SK-N-SH (cell line): Measurements from ENCODE around the gene TNFRSF19. TPM values are rescaled to one million over a fixed set of nuclear protein-coding genes. Genes with fewer than 3 reads are reported as not detected.

Experiments used
- CTCF ChIA-PET: fragments of 300-600, 350-600 bp; formaldehyde crosslinking; extraction: SDS; loops from one replicate; lab custom pipeline; 2021; lab: Yijun Ruan, JAX
- POLR2A ChIA-PET: fragments of 350-600 bp; sonication (Branson Sonifier 250); formaldehyde crosslinking; extraction: SDS; loops from one replicate; lab custom pipeline; 2020; ENCODE audit warnings: antibody characterized with exemption, inconsistent platforms; lab: Yijun Ruan, JAX
- DNase-seq: peaks from one replicate; pipeline ENCODE4 v3.0.0; 2012
- H2AFZ ChIP-seq: fragments of 200-600 bp; sonication (generic); 2 replicates; pipeline ENCODE4 v1.8.1; 2016; ENCODE audit warnings: antibody characterized with exemption, mild to moderate bottlenecking, low read depth
- H3F3A ChIP-seq: fragments of 200-600 bp; sonication (generic); replicated peaks from 2 replicates; pipeline ENCODE3; 2016; ENCODE audit warnings: antibody characterized with exemption, mild to moderate bottlenecking; ENCODE audit not compliant: insufficient read depth
- H3K27ac ChIP-seq, 2 experiments: fragments of 200-500 bp in 1 of 2; fragments of 200-600 bp in 1 of 2; sonication (Bioruptor generic) in 1 of 2; sonication (generic), shearing (Covaris generic) in 1 of 2; 2 replicates each; pipeline versions ENCODE4 v1.5.1 to v1.6.1; 2014 to 2016; ENCODE audit warnings: low read depth in 2 of 2, inconsistent platforms in 1 of 2, low read length in 1 of 2, mild to moderate bottlenecking in 1 of 2, mixed read lengths in 1 of 2
- H3K27me3 ChIP-seq: fragments of 200-600 bp; sonication (generic), shearing (Covaris generic); 2 replicates; pipeline ENCODE4 v1.6.1; 2016; ENCODE audit warnings: mixed run types; ENCODE audit not compliant: insufficient read depth
- H3K36me3 ChIP-seq, 2 experiments: fragments of 200-500 bp in 1 of 2; fragments of 200-600 bp in 1 of 2; sonication (Bioruptor generic) in 1 of 2; sonication (generic) in 1 of 2; replicated peaks in 1 of 2; 2 replicates each; pipeline versions ENCODE3 to v1.5.1; 2014 to 2016; ENCODE audit warnings: low read length in 1 of 2, mild to moderate bottlenecking in 1 of 2; ENCODE audit not compliant: insufficient read depth in 2 of 2, control insufficient read depth in 1 of 2
- H3K4me1 ChIP-seq, 2 experiments: fragments of 200-500 bp in 1 of 2; fragments of 200-600 bp in 1 of 2; sonication (Bioruptor generic) in 1 of 2; sonication (generic), shearing (Covaris generic) in 1 of 2; 2 replicates each; pipeline versions ENCODE4 v1.5.1 to v1.6.1; 2014 to 2016; ENCODE audit warnings: low read depth in 1 of 2, low read length in 1 of 2, mixed run types in 1 of 2; ENCODE audit not compliant: insufficient read depth in 2 of 2, control insufficient read depth in 1 of 2
- H3K4me2 ChIP-seq: fragments of 200-600 bp; sonication (generic), shearing (Covaris generic); 2 replicates; pipeline ENCODE4 v1.6.1; 2017; ENCODE audit warnings: mixed run types
- H3K4me3 ChIP-seq, 2 experiments: fragments of 200-500 bp in 1 of 2; fragments of 200-600 bp in 1 of 2; sonication (Bioruptor generic) in 1 of 2; sonication (generic), shearing (Covaris generic) in 1 of 2; 2 replicates each; pipeline versions ENCODE4 v1.5.1 to v1.8.1; 2014 to 2016; ENCODE audit warnings: low read depth in 2 of 2, inconsistent platforms in 1 of 2, low read length in 1 of 2, mild to moderate bottlenecking in 1 of 2, mixed read lengths in 1 of 2, moderate library complexity in 1 of 2
- H3K79me2 ChIP-seq: fragments of 200-600 bp; sonication (generic); 2 replicates; pipeline ENCODE4 v1.8.1; 2017; ENCODE audit warnings: mild to moderate bottlenecking; ENCODE audit not compliant: insufficient read depth
- H3K9ac ChIP-seq: fragments of 200-600 bp; sonication (generic); 2 replicates; pipeline ENCODE4 v1.6.1; 2017; ENCODE audit warnings: mixed run types
- H3K9me2 ChIP-seq: fragments of 200-600 bp; sonication (generic); 2 replicates; pipeline ENCODE4 v1.6.1; 2017; ENCODE audit warnings: mixed run types
- H3K9me3 ChIP-seq: fragments of 200-600 bp; sonication (generic); 2 replicates; pipeline ENCODE4 v1.6.1; 2017; ENCODE audit warnings: mixed run types, mild to moderate bottlenecking, moderate library complexity
- H4K20me1 ChIP-seq: fragments of 200-600 bp; sonication (generic); 2 replicates; pipeline ENCODE4 v1.6.1; 2017; ENCODE audit warnings: mild to moderate bottlenecking, mixed run types; ENCODE audit not compliant: insufficient read depth
- CTCF ChIP-seq: fragments of 200-600 bp; sonication (generic); IDR thresholded peaks from 2 replicates; pipeline ENCODE4 v1.6.1; 2017; ENCODE audit warnings: antibody characterized with exemption, mild to moderate bottlenecking, moderate library complexity
- EP300 ChIP-seq, 2 experiments: IDR thresholded peaks; 2 replicates each; pipeline versions ENCODE4 v1.4.0 to v1.6.1; 2012; ENCODE audit warnings: borderline replicate concordance in 1 of 2, low read depth in 1 of 2, low read length in 1 of 2
- EZH2phosphoT487 ChIP-seq: fragments of 200-600 bp; sonication (generic); IDR thresholded peaks from 2 replicates; pipeline ENCODE4 v1.6.1; 2017; ENCODE audit warnings: low read depth, mixed run types, mild to moderate bottlenecking, antibody characterized with exemption, moderate library complexity, borderline replicate concordance
- FOXM1 ChIP-seq: IDR thresholded peaks from 2 replicates; pipeline ENCODE4 v1.4.0; 2012; ENCODE audit warnings: low read depth, mild to moderate bottlenecking
- IRF3 ChIP-seq: fragments of 150-350 bp; IDR thresholded peaks from 2 replicates; pipeline ENCODE4 v1.6.1; 2016; ENCODE audit warnings: mild to moderate bottlenecking, low read depth, low read length
- JUND ChIP-seq: IDR thresholded peaks from 2 replicates; pipeline ENCODE4 v1.4.0; 2012
- MEF2A ChIP-seq: IDR thresholded peaks from 2 replicates; pipeline ENCODE4 v1.4.0; 2012; ENCODE audit warnings: low read depth, borderline replicate concordance
- MXI1 ChIP-seq: IDR thresholded peaks from 2 replicates; pipeline ENCODE4 v1.6.1; 2012; ENCODE audit warnings: mild to moderate bottlenecking, low read depth, low read length, improper control_type of control experiment
- NFIC ChIP-seq: IDR thresholded peaks from 2 replicates; pipeline ENCODE4 v1.4.0; 2012; ENCODE audit warnings: borderline replicate concordance
- POLR2AphosphoS5 ChIP-seq: IDR thresholded peaks from 2 replicates; pipeline ENCODE4 v1.6.1; 2012; ENCODE audit warnings: low read depth, low read length
- RAD21 ChIP-seq: IDR thresholded peaks from 2 replicates; pipeline ENCODE4 v1.6.1; 2012; ENCODE audit warnings: mild to moderate bottlenecking, low read length
- RCOR1 ChIP-seq: fragments of 150-350 bp; IDR thresholded peaks from 2 replicates; pipeline ENCODE4 v1.6.1; 2017; ENCODE audit warnings: antibody characterized with exemption, low read length
- REST ChIP-seq: IDR thresholded peaks from 2 replicates; pipeline ENCODE4 v1.6.1; 2012; ENCODE audit warnings: mild to moderate bottlenecking, low read depth, low read length, moderate library complexity
- RFX5 ChIP-seq: IDR thresholded peaks from 2 replicates; pipeline ENCODE4 v1.6.1; 2012; ENCODE audit warnings: mild to moderate bottlenecking, improper control_type of control experiment, low read length
- TAF1 ChIP-seq: IDR thresholded peaks from 2 replicates; pipeline ENCODE4 v1.6.1; 2012; ENCODE audit warnings: low read depth, mild to moderate bottlenecking, low read length, moderate library complexity, borderline replicate concordance
- USF1 ChIP-seq: IDR thresholded peaks from 2 replicates; pipeline ENCODE4 v1.4.0; 2012; ENCODE audit warnings: low read depth, borderline replicate concordance
- YY1 ChIP-seq: IDR thresholded peaks from 2 replicates; pipeline ENCODE4 v1.4.0; 2012; ENCODE audit warnings: low read depth, mild to moderate bottlenecking
- WGBS: methylation state at CpG from one replicate; pipeline ENCODE4 v1.1.6; 2017; ENCODE audit warnings: low lambda C conversion rate; 5-methylcytosine and 5-hydroxymethylcytosine counted together
- polyA plus RNA-seq, 3 experiments: library from polyadenylated mRNA; depleted of rRNA; stranded (reverse); fragments of >200 nt; gene quantifications; 2 replicates each; pipeline ENCODE4 v1.2.3, GENCODE V29; 2012

The TNFRSF19 gene
- polyA plus RNA-seq, 1 of the 3 experiments (the other 2 are of a cell fraction), result 4.6 TPM

GRCh38 chr13:23583491-23583890, 13.3 kb downstream of the TNFRSF19 start:
- H2AFZ ChIP-seq, result no peak overlapping the region
- TF ChIP-seq RFX5 (no peak), FOXM1 (no peak), POLR2AphosphoS5 (no peak), RAD21 (no peak), NFIC (no peak), RCOR1 (no peak)
- TF ChIP-seq, all 33 proteins: peak for 0
- Histone ChIP-seq H3K79me2 (peaks cover 14% of the 10 kb centered on the region; the same call in 1 of the 2 replicates), H3K9ac (no peak overlapping the region), H3K27ac (no peak overlapping the region), H3K9me2 (no peaks in the 10 kb centered on the region), H3K36me3 (no peaks in the 10 kb centered on the region), H3K27me3 (no peaks in the 10 kb centered on the region), H4K20me1 (no peaks in the 10 kb centered on the region), H3K9me3 (no peaks in the 10 kb centered on the region), H3K4me1 (peaks cover 0 to under 1% of the 10 kb centered on the region in 2 experiments; a peak in 2 of 4 replicates), H3F3A (peaks cover 11% of the 10 kb centered on the region), H3K4me3 (no peak overlapping the region), H3K4me2 (no peak overlapping the region)
- ChIA-PET POLR2A (no interaction called here), CTCF (no interaction called here)
- no peak for DNase-seq

- POLR2A ChIA-PET, result no interaction called here
- no peaks in the 10 kb centered on the region for H3K9me3 ChIP-seq
- H3K36me3 ChIP-seq, result no peaks in the 10 kb centered on the region
- H3K27ac ChIP-seq, result no peak overlapping the region
- H3K9me2 ChIP-seq, result no peaks in the 10 kb centered on the region
- CTCF ChIA-PET, result no interaction called here
- peaks cover 11% of the 10 kb centered on the region for H3F3A ChIP-seq
- no peaks in the 10 kb centered on the region; a peak in 2 of 4 replicates for H3K4me1 ChIP-seq
- WGBS, result 83% methylated on average over 2 of the region's 2 CpGs
- no peak for DNase-seq
- no peak for TF ChIP-seq MEF2A
- TF ChIP-seq YY1, result no peak
- TF ChIP-seq EZH2phosphoT487, result no peak
- no peak for TF ChIP-seq CTCF
- no peak for TF ChIP-seq USF1
- TF ChIP-seq TAF1, result no peak
- no peak for TF ChIP-seq EP300 (IDR thresholded peaks at IDR 0.05; ENCODE audit: borderline replicate concordance in 1 of 2, low read depth in 1 of 2, low read length in 1 of 2)
- TF ChIP-seq JUND, result no peak
- no peak for TF ChIP-seq REST
- TF ChIP-seq MXI1, result no peak
- TF ChIP-seq IRF3, result no peak
- no peak overlapping the region for H3K9ac ChIP-seq
- H2AFZ ChIP-seq, result no peak overlapping the region
- no peaks in the 10 kb centered on the region for H3K27me3 ChIP-seq
- H4K20me1 ChIP-seq, result no peaks in the 10 kb centered on the region
- no peak overlapping the region for H3K4me2 ChIP-seq
- no peak overlapping the region for H3K4me3 ChIP-seq
- peaks cover 14% of the 10 kb centered on the region; the same call in 1 of the 2 replicates for H3K79me2 ChIP-seq
Measured at GRCh38 chr13:23584275-23584674, 14.1 kb downstream of the TNFRSF19 start.
